Tibial nerve (tissue), 3 donors: ENCODE measurements around the gene SCRN2.

Experiments
- POLR2A ChIP-seq, 2 donors: fragments of 450-650 bp; IDR thresholded peaks; one replicate each; pipeline ENCODE4 v1.6.1; 2017; ENCODE audit warnings: antibody characterized with exemption in 2 of 2, mild to moderate bottlenecking in 2 of 2, moderate library complexity in 2 of 2
- TF ChIP-seq, protein P1 (sequence below), 5 experiments: fragments of 200-600 bp in 3 of 5; fragments of 450-650 bp in 2 of 5; sonication (generic) in 3 of 5; IDR thresholded peaks; one replicate each; pipeline ENCODE4 v1.5.1; 2016 to 2019; ENCODE audit warnings: antibody characterized with exemption in 5 of 5, mild to moderate bottlenecking in 3 of 5, moderate library complexity in 2 of 5

- no peak for TF ChIP-seq POLR2A (IDR thresholded peaks at IDR 0.05)
- TF ChIP-seq, protein P1, sequence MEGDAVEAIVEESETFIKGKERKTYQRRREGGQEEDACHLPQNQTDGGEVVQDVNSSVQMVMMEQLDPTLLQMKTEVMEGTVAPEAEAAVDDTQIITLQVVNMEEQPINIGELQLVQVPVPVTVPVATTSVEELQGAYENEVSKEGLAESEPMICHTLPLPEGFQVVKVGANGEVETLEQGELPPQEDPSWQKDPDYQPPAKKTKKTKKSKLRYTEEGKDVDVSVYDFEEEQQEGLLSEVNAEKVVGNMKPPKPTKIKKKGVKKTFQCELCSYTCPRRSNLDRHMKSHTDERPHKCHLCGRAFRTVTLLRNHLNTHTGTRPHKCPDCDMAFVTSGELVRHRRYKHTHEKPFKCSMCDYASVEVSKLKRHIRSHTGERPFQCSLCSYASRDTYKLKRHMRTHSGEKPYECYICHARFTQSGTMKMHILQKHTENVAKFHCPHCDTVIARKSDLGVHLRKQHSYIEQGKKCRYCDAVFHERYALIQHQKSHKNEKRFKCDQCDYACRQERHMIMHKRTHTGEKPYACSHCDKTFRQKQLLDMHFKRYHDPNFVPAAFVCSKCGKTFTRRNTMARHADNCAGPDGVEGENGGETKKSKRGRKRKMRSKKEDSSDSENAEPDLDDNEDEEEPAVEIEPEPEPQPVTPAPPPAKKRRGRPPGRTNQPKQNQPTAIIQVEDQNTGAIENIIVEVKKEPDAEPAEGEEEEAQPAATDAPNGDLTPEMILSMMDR (IDR thresholded peaks at IDR 0.05): no peak
These were observed 12.5 kb upstream of the SCRN2 start for GRCh38 chr17:47853616-47854015.
